Left renal cortex interstitium (tissue), 4 donors: Measurements from ENCODE around the gene SMCO2. TPM values are rescaled to one million over a fixed set of nuclear protein-coding genes. Genes with fewer than 3 reads are reported as not detected.
A peak's percentile ranks its signal among the peaks of the same experiment; 100 is the strongest.

ENCODE experiments used
- DNase-seq, 4 donors: peaks; one replicate each; pipeline ENCODE4 v3.0.0-alpha.2; 2013; ENCODE audit warnings: low read depth in 4 of 4, low spot score in 2 of 4, missing footprints in 1 of 4
- polyA plus RNA-seq, 4 donors: library from polyadenylated mRNA; unstranded; fragments of 120-200 nt; gene quantifications; one replicate each; pipeline ENCODE4 v1.2.1, GENCODE V29; 2013; ENCODE audit not compliant: insufficient read length in 4 of 4

SMCO2 gene
- polyA plus RNA-seq, 4 donors: 0.18 to 1.4 (median 0.74) TPM

DNA sequence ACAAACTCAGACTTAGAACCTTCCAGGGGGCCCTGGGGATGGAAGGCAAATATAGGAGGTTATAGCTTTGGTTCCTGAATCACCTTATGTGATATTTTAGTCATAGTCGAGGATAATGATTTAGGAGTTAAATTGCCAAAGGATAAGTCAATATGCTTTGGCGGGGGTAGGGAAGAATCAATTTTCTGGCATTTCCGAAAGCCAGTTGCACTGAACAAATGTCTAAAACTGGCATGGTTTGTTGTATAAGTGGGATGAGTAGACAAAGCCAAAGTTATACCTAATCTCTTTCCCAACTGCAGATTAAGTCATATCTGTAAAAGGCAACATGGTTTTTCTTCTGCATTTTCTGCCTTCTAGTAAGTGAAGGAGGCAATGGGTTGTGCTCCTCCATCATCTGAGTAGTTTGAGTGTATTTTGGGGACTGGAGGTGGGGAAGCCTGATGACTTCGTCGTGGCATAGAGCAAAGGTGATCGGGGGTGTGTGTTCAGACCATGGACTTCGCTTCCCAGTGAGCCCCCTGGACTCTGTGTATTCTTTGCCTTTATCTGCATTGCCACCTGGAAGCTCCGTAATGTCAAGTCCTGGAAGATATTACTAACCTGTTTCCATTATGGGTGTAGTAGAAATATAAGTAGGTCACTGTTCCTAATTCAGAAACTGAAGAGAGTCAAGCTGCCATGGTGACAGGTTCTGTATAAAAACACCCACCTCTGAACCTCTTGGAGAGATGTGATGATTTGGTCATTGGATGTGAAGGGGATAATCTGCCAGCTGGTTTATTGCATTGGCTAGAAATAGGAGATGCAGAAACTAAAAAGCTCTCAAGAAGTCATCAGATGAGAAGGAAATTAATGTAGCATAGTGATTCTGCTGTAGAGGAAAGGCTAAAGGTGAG, 102.0 kb downstream of the SMCO2 start:
- DNase-seq: no peak

DNA sequence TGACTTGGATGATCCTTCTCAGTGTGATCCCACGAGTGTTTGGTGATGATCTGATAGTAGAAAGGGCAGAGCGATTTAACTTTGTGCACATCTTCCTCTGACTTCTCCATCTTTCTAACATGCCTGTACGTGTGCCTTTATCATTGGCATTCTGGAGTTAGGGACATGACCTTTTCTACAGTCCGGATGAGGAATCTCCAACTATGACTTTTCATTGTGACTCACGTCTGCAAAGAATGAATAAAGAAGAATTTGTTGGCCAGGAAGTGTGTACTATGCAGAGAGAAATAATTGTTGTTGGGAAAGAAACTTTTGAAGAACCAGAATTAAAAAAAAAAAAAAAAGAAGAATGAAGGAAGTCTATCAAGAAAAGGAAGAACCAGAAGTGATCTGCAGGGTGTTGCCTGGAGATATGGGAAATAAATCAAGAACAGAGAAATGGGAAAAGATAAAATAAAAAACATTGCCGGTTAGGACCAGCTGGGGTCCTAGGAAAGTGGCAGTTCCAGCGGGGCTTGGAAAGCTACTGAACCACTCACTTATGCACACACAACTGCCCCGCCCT, 102.8 kb downstream of the SMCO2 start:
- DNase-seq: no peak

DNA sequence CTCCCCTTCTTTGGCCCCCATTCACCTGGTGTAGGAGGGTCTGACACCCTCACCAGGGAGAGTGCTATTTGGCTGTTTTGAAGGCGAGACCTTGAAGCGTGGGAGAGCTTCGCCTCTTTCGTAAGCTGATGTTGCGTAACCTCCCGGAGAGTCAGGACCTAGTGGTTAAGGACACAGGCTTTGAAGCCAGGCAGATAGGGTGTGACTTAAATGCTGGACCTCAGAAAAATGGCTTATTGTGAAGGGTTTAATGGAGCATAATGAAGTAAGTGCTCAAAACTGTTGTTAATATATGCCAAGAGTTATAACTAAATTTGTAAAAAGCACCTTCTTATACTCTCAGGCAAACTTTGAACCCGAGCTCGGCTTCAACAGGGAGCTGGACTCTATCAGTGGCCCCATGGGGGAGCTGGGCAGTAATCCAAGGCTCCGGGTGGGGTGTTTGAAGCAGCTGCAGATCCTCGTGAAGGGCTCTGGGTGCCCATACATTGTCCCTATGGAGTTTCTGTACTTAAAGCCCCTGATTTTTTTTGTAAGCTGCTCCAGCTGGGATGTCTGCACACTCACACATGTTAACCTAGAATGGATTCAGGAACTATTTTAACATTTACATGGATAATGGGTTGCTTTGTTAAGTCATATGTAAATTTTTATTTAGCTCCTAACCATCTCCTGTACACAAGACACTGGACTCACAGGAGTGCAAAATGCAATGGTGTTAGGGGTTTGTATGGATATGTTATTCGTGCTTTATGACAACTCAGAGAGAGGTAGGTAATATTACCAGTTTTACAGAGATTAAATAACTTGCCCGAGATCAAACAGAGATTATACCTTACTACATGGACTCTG, 103.5 kb downstream of the SMCO2 start:
- DNase-seq: peak in 1 of 4 donors; percentile 66

DNA sequence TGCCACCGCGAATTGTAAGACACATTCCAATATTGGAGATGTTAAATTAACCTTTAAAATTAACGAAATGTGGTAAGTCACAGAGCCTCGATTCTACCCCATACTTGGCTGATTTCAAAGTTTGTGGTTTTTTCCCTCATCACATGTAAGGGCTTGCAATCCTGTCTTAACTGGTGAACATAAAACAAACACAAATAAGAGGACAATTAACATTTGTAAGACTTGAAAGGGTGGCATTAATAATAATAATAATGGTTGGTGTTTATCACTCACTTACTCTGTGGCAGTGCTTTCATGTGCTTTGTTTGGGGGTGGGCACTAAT, 104.1 kb downstream of the SMCO2 start:
- no peak for DNase-seq

DNA sequence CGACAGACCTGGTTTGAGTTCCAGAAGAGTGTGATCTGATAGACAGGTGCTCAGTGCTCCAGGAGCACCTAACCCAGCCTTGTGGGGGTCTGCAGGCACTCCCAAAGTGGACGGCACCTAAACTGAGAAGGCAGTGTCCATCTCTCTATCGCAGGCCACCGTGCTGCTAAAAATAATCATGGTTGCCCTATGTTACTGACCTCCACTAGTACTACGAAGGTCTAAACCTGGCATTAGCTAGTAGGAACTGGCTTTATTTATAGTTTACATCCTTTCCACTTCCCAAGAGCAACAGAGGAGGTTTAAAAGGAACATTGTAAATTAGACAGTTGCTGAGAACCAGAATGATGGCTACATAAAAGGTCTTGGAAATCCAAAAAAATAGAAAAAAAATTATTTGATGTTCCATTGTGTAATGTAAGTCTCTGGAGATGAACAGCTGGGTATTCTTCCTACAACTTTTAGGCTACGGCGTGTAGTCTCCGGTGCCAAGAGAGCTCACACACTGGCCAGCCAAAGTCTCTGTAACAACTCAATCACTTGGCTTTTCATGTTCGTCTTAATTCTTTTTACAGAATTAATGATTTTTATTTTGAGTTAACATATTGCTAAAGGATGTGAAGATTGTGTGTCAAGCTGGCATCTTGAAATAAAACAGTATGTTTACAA, 104.8 kb downstream of the SMCO2 start:
- no peak for DNase-seq

Other genes with a start within 250 kb of the SMCO2 start
- gene STK38L, start 202.4 kb upstream of the SMCO2 start, polyA plus RNA-seq: 10 to 100 TPM; 35.5 to 43.9 (median 43.5) TPM
- gene BMAL2, start 113.9 kb upstream of the SMCO2 start, polyA plus RNA-seq: 1 to 10 TPM; 5.6 to 7.1 (median 7.0) TPM
- gene PPFIBP1, start 77.5 kb downstream of the SMCO2 start, polyA plus RNA-seq: 100 to 1,000 TPM in 1 of 4 donors, 10 to 100 TPM in 3; 57.0 to 113 (median 83.0) TPM
- 1 to 10 TPM; 1.6 to 3.6 (median 2.5) TPM for gene REP15, start 249.7 kb downstream of the SMCO2 start, polyA plus RNA-seq